Uterus (tissue), 2 donors: ENCODE results near the gene APLNR.

Source experiments
- POLR2A ChIP-seq, 2 donors: fragments of 450-650 bp; IDR thresholded peaks; one replicate each; pipeline ENCODE4 v1.6.1; 2016; ENCODE audit warnings: antibody characterized with exemption in 2 of 2, mild to moderate bottlenecking in 1 of 2, moderate library complexity in 1 of 2
- TF ChIP-seq, protein P1 (sequence below), 4 experiments: fragments of 200-600 bp in 2 of 4; fragments of 450-650 bp in 2 of 4; sonication (generic) in 2 of 4; IDR thresholded peaks; one replicate each; pipeline ENCODE4 v1.5.1; 2016 to 2019; ENCODE audit warnings: antibody characterized with exemption in 4 of 4, mild to moderate bottlenecking in 2 of 4, moderate library complexity in 1 of 4

DNA sequence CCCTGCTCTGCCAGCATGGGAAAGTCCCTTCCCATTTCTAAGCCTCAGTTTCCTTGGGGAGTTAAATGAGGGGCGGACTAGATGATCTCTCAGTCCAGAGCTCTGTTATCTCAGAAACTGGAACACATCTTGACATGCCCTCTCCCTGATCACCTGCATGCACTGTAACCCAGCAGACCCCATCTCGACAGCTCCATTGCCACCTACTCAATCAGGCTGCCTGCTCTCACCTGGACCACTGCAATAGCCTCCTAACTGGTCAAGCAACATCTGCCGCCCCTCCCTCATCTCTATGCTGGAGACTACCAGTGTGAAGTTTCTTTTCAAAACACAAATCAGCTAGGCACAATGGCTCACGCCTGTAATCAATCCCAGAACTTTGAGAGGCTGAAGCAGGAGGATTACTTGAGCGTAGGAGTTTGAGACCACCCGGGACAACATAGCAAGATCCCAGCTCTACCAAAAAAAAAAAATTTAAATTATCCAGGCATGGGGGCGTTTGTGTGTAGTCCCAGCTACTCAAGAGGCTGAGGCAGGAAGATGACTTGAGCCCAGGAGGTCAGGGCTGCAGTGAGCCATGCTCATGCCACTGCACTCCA, 33.1 kb downstream of the APLNR start:
- TF ChIP-seq, protein P1, sequence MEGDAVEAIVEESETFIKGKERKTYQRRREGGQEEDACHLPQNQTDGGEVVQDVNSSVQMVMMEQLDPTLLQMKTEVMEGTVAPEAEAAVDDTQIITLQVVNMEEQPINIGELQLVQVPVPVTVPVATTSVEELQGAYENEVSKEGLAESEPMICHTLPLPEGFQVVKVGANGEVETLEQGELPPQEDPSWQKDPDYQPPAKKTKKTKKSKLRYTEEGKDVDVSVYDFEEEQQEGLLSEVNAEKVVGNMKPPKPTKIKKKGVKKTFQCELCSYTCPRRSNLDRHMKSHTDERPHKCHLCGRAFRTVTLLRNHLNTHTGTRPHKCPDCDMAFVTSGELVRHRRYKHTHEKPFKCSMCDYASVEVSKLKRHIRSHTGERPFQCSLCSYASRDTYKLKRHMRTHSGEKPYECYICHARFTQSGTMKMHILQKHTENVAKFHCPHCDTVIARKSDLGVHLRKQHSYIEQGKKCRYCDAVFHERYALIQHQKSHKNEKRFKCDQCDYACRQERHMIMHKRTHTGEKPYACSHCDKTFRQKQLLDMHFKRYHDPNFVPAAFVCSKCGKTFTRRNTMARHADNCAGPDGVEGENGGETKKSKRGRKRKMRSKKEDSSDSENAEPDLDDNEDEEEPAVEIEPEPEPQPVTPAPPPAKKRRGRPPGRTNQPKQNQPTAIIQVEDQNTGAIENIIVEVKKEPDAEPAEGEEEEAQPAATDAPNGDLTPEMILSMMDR (IDR thresholded peaks at IDR 0.05) = no peak
- no peak for TF ChIP-seq POLR2A (IDR thresholded peaks at IDR 0.05)
